Fibroblast of villous mesenchyme (primary cell): ENCODE measurements around the gene ENTHD1. TPM values are rescaled to one million over a fixed set of nuclear protein-coding genes. Genes with fewer than 3 reads are reported as not detected.

Experiments used
- DNase-seq: peaks from one replicate; pipeline ENCODE4 v3.0.0-alpha.2; 2010; ENCODE audit warnings: low read depth
- H3K4me3 ChIP-seq: 2 replicates; pipeline ENCODE4 v1.5.1; 2011; ENCODE audit warnings: low read depth, mild to moderate bottlenecking, low read length
- total RNA-seq: library from RNA; depleted of rRNA; stranded (reverse); fragments of >200 nt; gene quantifications from 2 replicates; pipeline ENCODE4 v1.2.3, GENCODE V29; 2012
- TF ChIP-seq, protein P1 (sequence below): IDR thresholded peaks from 2 replicates; pipeline ENCODE4 v1.5.1; 2012; ENCODE audit warnings: low read depth, mild to moderate bottlenecking, low read length; ENCODE audit not compliant: insufficient read depth

ENTHD1 gene
- total RNA-seq, 1 donor: not detected

- TF ChIP-seq, protein P1, sequence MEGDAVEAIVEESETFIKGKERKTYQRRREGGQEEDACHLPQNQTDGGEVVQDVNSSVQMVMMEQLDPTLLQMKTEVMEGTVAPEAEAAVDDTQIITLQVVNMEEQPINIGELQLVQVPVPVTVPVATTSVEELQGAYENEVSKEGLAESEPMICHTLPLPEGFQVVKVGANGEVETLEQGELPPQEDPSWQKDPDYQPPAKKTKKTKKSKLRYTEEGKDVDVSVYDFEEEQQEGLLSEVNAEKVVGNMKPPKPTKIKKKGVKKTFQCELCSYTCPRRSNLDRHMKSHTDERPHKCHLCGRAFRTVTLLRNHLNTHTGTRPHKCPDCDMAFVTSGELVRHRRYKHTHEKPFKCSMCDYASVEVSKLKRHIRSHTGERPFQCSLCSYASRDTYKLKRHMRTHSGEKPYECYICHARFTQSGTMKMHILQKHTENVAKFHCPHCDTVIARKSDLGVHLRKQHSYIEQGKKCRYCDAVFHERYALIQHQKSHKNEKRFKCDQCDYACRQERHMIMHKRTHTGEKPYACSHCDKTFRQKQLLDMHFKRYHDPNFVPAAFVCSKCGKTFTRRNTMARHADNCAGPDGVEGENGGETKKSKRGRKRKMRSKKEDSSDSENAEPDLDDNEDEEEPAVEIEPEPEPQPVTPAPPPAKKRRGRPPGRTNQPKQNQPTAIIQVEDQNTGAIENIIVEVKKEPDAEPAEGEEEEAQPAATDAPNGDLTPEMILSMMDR: no peak
- no peak overlapping the region for H3K4me3 ChIP-seq
- DNase-seq: no peak
Observed at GRCh38 chr22:39714321-39714720, 179.2 kb downstream of the ENTHD1 start.

DNA sequence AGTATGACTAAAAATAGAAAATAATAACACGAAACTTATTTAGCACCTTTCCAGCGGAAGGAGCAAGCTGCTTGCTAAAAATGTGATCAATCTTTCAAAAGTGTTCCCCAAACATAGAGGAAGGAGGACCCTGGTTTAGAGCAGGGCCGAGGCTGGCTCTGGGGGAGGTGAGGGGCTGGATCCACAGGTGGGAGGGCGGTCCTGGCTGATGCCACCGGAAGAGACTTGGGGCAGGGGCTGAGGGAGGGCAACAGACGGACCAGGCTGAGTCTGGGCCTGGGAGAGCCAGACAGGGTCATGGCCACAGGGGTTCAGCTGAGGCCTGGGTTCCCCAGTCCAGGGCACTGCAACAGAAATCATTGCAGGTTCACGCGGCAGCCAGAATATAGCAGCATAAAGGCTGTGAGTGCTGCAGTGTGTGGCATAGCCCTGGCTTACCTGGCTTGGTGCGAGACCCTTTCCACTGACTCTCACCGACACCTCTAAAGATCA, 179.7 kb downstream of the ENTHD1 start:
- TF ChIP-seq, protein P1: no peak
- H3K4me3 ChIP-seq: no peak overlapping the region
- no peak for DNase-seq

- TF ChIP-seq, protein P1: no peak
- H3K4me3 ChIP-seq: no peak overlapping the region
- no peak for DNase-seq
Observed at GRCh38 chr22:39712751-39713525, 180.6 kb downstream of the ENTHD1 start.

GRCh38 chr22:39712081-39712480, 181.5 kb downstream of the ENTHD1 start:
- H3K4me3 ChIP-seq: no peak overlapping the region
- DNase-seq: no peak
- TF ChIP-seq, protein P1: no peak

DNA sequence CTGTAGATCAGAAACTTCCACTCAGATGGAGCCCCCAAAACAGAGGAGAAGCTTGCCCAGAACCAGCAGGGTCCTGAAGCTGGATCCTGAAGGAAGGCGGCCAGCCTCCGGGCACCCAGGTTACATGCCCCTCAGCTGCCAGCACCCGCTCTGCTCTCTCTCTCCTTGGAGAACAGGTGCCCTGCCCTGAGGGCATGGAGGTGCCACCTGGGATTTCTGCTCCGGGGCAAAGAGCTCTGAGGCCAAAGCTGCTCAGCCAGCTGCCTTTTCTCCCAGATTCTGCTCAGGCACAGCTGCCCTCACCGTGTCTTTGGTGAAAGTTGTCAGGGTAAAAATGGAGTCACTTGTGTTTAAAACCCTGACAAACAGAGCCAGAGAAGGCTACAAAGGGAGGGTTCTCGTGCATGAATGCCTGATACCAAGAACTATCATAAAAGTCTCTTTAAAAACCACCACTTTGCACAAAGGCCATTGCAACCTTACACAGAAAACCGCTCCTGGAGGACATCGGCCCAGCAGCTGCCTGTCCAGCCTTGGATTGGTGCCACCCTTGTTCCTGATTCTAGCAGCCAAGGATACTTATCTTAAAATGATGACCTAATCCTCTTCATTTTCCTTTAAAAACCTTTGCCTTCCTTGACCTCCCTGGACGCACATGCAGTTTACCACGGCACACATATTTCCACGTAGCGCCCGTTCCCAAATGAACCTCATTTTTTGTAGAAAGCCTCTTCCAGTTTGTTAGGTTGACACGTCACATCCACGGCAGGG, 183.0 kb downstream of the ENTHD1 start:
- no peak for DNase-seq
- TF ChIP-seq, protein P1: no peak
- H3K4me3 ChIP-seq: no peak overlapping the region

DNA sequence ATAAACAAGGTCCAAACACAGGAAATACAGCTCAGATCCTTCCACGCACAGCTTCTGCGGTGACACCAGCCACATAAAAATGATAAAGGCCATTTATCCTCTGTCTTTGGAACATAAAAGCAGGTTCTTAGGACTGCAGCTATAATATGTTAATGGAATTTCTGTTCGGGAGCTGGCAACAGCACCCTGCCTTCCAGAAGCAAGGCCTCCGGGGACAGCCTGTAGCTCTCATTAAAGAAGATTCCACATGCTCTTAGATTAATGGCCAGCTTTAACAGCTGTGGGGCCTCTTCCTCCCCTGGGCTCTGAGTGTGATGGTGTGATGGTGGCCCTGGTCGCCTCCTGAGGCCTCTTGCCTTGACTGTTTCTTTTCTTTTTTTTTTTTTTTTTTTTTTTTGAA, 185.7 kb downstream of the ENTHD1 start:
- no peak for DNase-seq
- TF ChIP-seq, protein P1: no peak
- no peak overlapping the region for H3K4me3 ChIP-seq
